K562 (cell line): Measurements from ENCODE around the gene TOMM5.

Experiments
- CTCF ChIP-seq, 3 experiments: IDR thresholded peaks in 2 of 3; conservative IDR thresholded peaks in 1 of 3; 2 replicates each; pipeline ENCODE4 v1.5.1; 2011 to 2012; ENCODE audit warnings: low read length in 3 of 3, mild to moderate bottlenecking in 3 of 3, control low read depth in 2 of 3, improper control_type of control experiment in 1 of 3, inconsistent platforms in 1 of 3, low read depth in 1 of 3, mixed read lengths in 1 of 3, moderate library complexity in 1 of 3; ENCODE audit not compliant: insufficient read depth in 2 of 3
- FOXO4 ChIP-seq: fragments of 450-650 bp; formaldehyde crosslinking; IDR thresholded peaks from 2 replicates; pipeline ENCODE4 v1.4.0; 2020; ENCODE audit warnings: mild to moderate bottlenecking, moderate library complexity
- HNRNPLL ChIP-seq: fragments of 200-400 bp; formaldehyde crosslinking; IDR thresholded peaks from 2 replicates; pipeline ENCODE4 v1.6.1; 2017; ENCODE audit warnings: low read length, low read depth, mild to moderate bottlenecking; ENCODE audit not compliant: poor library complexity, severe bottlenecking
- KLF13 ChIP-seq: fragments of 450-650 bp; IDR thresholded peaks from 2 replicates; pipeline ENCODE4 v1.6.1; 2016; ENCODE audit warnings: missing genetic modification characterization, low read depth, mild to moderate bottlenecking, missing compliant biosample characterization, moderate library complexity, borderline replicate concordance
- MXI1 ChIP-seq: IDR thresholded peaks from 2 replicates; pipeline ENCODE4 v1.6.1; 2011; ENCODE audit warnings: low read depth, mild to moderate bottlenecking, improper control_type of control experiment, low read length
- NFE2 ChIP-seq: IDR thresholded peaks from 2 replicates; pipeline ENCODE4 v1.6.1; 2014; ENCODE audit warnings: antibody characterized with exemption, low read depth
- NR2C1 ChIP-seq, 2 experiments: fragments of 450-650 bp; IDR thresholded peaks; 2 replicates each; pipeline ENCODE4 v1.6.1; 2017; ENCODE audit warnings: mild to moderate bottlenecking in 2 of 2, antibody characterized with exemption in 1 of 2, inconsistent platforms in 1 of 2, missing compliant biosample characterization in 1 of 2, missing genetic modification characterization in 1 of 2
- REST ChIP-seq, 2 experiments: fragments of 450-650 bp; formaldehyde crosslinking in 1 of 2; IDR thresholded peaks; 2 replicates each; pipeline versions ENCODE4 v1.4.0 to v1.6.1; 2014 to 2020; ENCODE audit warnings: mild to moderate bottlenecking in 2 of 2, borderline replicate concordance in 1 of 2, low read depth in 1 of 2
- SNRNP70 ChIP-seq: fragments of 200-400 bp; formaldehyde crosslinking; optimal IDR thresholded peaks from 2 replicates; pipeline ENCODE3; 2017; ENCODE audit warnings: low read depth, low read length
- SRSF3 ChIP-seq: fragments of 200-400 bp; formaldehyde crosslinking; IDR thresholded peaks from 2 replicates; pipeline ENCODE4 v1.6.1; 2016; ENCODE audit warnings: mild to moderate bottlenecking, low read length, moderate library complexity; ENCODE audit not compliant: insufficient read depth
- TEAD4 ChIP-seq, 2 experiments: sonication (generic) in 1 of 2; formaldehyde crosslinking in 1 of 2; IDR thresholded peaks; 2 replicates each; pipeline versions ENCODE4 v1.6.1 to v1.8.0; 2012 to 2022; ENCODE audit warnings: borderline replicate concordance in 1 of 2, inconsistent platforms in 1 of 2, low read length in 1 of 2, mild to moderate bottlenecking in 1 of 2, missing genetic modification reagents in 1 of 2

- no peak for TF ChIP-seq MXI1
- TF ChIP-seq KLF13 (tag): no peak
- no peak for TF ChIP-seq SRSF3
- no peak for TF ChIP-seq HNRNPLL
- TF ChIP-seq TEAD4 (IDR thresholded peaks at IDR 0.05; ENCODE audit: low read length): no peak
- TF ChIP-seq TEAD4 (CRISPR knock-in tag; IDR thresholded peaks at IDR 0.05; ENCODE audit: borderline replicate concordance): no peak
- TF ChIP-seq NR2C1 (IDR thresholded peaks at IDR 0.05): no peak
- TF ChIP-seq NR2C1 (tag; IDR thresholded peaks at IDR 0.05): no peak
- no peak for TF ChIP-seq NFE2
- no peak for TF ChIP-seq CTCF (IDR thresholded peaks at IDR 0.05 in 2 of 3, conservative IDR thresholded peaks at IDR 0.05 in 1 of 3; ENCODE audit: insufficient read depth in 2 of 3, low read depth in 1 of 3, low read length in 3 of 3)
- TF ChIP-seq SNRNP70: no peak
- TF ChIP-seq FOXO4: no peak
- TF ChIP-seq REST (IDR thresholded peaks at IDR 0.05; ENCODE audit: borderline replicate concordance): no peak
- TF ChIP-seq REST (CRISPR knock-in tag; IDR thresholded peaks at IDR 0.05; ENCODE audit: low read depth): no peak
Observed at GRCh38 chr9:37609735-37610397, 17.5 kb upstream of the TOMM5 start.
